Parathyroid adenoma (tissue), 2 donors: ENCODE data around the gene MAPK8IP3.
"Not testable (repeated sequence)": the region's sequence is repeated elsewhere in the genome, so short reads cannot be mapped to it uniquely, and the experiment has no call there.

Experiments
- H2AFZ ChIP-seq: fragments of 300-600 bp; sonication (generic); one replicate; pipeline ENCODE4 v1.7.0; 2017; ENCODE audit warnings: antibody characterized with exemption, mild to moderate bottlenecking
- H3K27ac ChIP-seq: fragments of 300-600 bp; sonication (generic); one replicate; pipeline ENCODE4 v1.7.0; 2017
- H3K27me3 ChIP-seq: fragments of 300-600 bp; sonication (generic); one replicate; pipeline ENCODE4 v1.7.0; 2017; ENCODE audit warnings: low read length; ENCODE audit not compliant: control insufficient read depth, insufficient read depth
- H3K36me3 ChIP-seq: fragments of 300-600 bp; sonication (generic); one replicate; pipeline ENCODE4 v1.7.0; 2017; ENCODE audit warnings: low read length; ENCODE audit not compliant: control insufficient read depth, insufficient read depth
- H3K4me1 ChIP-seq: fragments of 300-600 bp; sonication (generic); one replicate; pipeline ENCODE4 v1.7.0; 2017; ENCODE audit warnings: control low read depth
- H3K4me2 ChIP-seq: fragments of 300-600 bp; sonication (generic); one replicate; pipeline ENCODE4 v1.7.0; 2017; ENCODE audit warnings: low read length
- H3K4me3 ChIP-seq: fragments of 300-600 bp; sonication (generic); one replicate; pipeline ENCODE4 v1.7.0; 2017; ENCODE audit warnings: low read depth, low read length
- H3K79me2 ChIP-seq: fragments of 300-600 bp; sonication (generic); one replicate; pipeline ENCODE4 v1.7.0; 2017; ENCODE audit warnings: control low read depth
- H3K9ac ChIP-seq: fragments of 300-600 bp; sonication (generic); one replicate; pipeline ENCODE4 v1.7.0; 2017; ENCODE audit warnings: mild to moderate bottlenecking
- H3K9me3 ChIP-seq: fragments of 300-600 bp; sonication (generic); one replicate; pipeline ENCODE4 v1.7.0; 2017; ENCODE audit warnings: low read length; ENCODE audit not compliant: control insufficient read depth
- CTCF ChIP-seq: fragments of 300-600 bp; sonication (generic); IDR thresholded peaks from one replicate; pipeline ENCODE4 v1.7.0; 2017; ENCODE audit warnings: antibody characterized with exemption, mild to moderate bottlenecking
- donor health status: primary hyperparathyroidism.

The MAPK8IP3 gene

GRCh38 chr16:1701216-1701878, 4.6 kb upstream of the MAPK8IP3 start:
- Histone ChIP-seq H3K9ac (no peak overlapping the region), H3K36me3 (no peaks in the 10 kb centered on the region), H3K4me1 (no peaks in the 10 kb centered on the region), H3K79me2 (no peaks in the 10 kb centered on the region), H3K4me2 (no peak overlapping the region), H3K4me3 (no peak overlapping the region), H3K27ac (no peak overlapping the region), H3K27me3 (no peaks in the 10 kb centered on the region), H3K9me3 (no peaks in the 10 kb centered on the region), H2AFZ (no peak overlapping the region)
- no peak for TF ChIP-seq CTCF

- not testable (repeated sequence) for H3K36me3 ChIP-seq, H3K27me3 ChIP-seq
Observed at GRCh38 chr16:1705324-1705687, 689 bp upstream of the MAPK8IP3 start.

GRCh38 chr16:1706386-1707192, 594 bp downstream of the MAPK8IP3 start:
- Histone ChIP-seq H3K27me3 (no peaks in the 10 kb centered on the region), H3K4me1 (peaks cover 22% of the 10 kb centered on the region), H3K4me3 (peak overlapping the region; percentile 74), H3K9ac (peak overlapping the region; percentile 56), H3K36me3 (no peaks in the 10 kb centered on the region), H3K9me3 (no peaks in the 10 kb centered on the region), H2AFZ (peak overlapping the region; percentile 77), H3K4me2 (peak overlapping the region; percentile 81), H3K79me2 (peaks cover 27% of the 10 kb centered on the region), H3K27ac (peak overlapping the region; percentile 73)
- no peak for TF ChIP-seq CTCF

More at GRCh38 chr16:1705324-1705687, 689 bp upstream of the MAPK8IP3 start:
- Histone ChIP-seq H3K4me3 (peak overlapping the region; percentile 74), H3K79me2 (peaks cover 20% of the 10 kb centered on the region), H3K27ac (peak overlapping the region; percentile 76), H3K4me1 (peaks cover 22% of the 10 kb centered on the region), H3K9ac (peak overlapping the region; percentile 55), H3K4me2 (peak overlapping the region; percentile 81), H2AFZ (peak overlapping the region; percentile 73)
- not testable (repeated sequence) for H3K9me3 ChIP-seq

GRCh38 chr16:1707193-1707790, 1.3 kb downstream of the MAPK8IP3 start:
- H3K4me1 ChIP-seq: peaks cover 22% of the 10 kb centered on the region
- H3K4me3 ChIP-seq: peak overlapping the region; percentile 74
- H3K79me2 ChIP-seq: peaks cover 32% of the 10 kb centered on the region
- H3K9me3 ChIP-seq: no peaks in the 10 kb centered on the region
- H3K27me3 ChIP-seq: no peaks in the 10 kb centered on the region
- TF ChIP-seq CTCF: no peak
- peak overlapping the region; percentile 56 for H3K9ac ChIP-seq
- H3K4me2 ChIP-seq: peak overlapping the region; percentile 81
- H3K27ac ChIP-seq: peak overlapping the region; percentile 73
- no peak overlapping the region for H2AFZ ChIP-seq
- no peaks in the 10 kb centered on the region for H3K36me3 ChIP-seq

GRCh38 chr16:1708083-1708767, 2.2 kb downstream of the MAPK8IP3 start:
- Histone ChIP-seq H3K4me2 (peak overlapping the region; percentile 48), H3K36me3 (no peaks in the 10 kb centered on the region), H2AFZ (peak overlapping the region; percentile 13), H3K4me3 (peak overlapping the region; percentile 15), H3K9me3 (no peaks in the 10 kb centered on the region), H3K9ac (no peak overlapping the region), H3K27me3 (no peaks in the 10 kb centered on the region), H3K4me1 (peaks cover 22% of the 10 kb centered on the region), H3K27ac (peak overlapping the region; percentile 73), H3K79me2 (peaks cover 42% of the 10 kb centered on the region)
- no peak for TF ChIP-seq CTCF
